ENCODE results near the gene RAD51B.

- TF ChIP-seq POLR2AphosphoS5 (IDR thresholded peaks at IDR 0.05; ENCODE audit: low read depth, low read length) (no peak), TAF1 (IDR thresholded peaks at IDR 0.05; ENCODE audit: borderline replicate concordance, low read depth, low read length) (no peak), POLR2A (IDR thresholded peaks at IDR 0.05; ENCODE audit: low read depth, low read length) (no peak)
Observed at GRCh38 chr14:68257969-68258368, 438.4 kb downstream of the RAD51B start.

Measured in GM12892 (cell line).